Ovary (tissue), 9 donors: ENCODE data around the gene CCN2. TPM values are rescaled to one million over a fixed set of nuclear protein-coding genes. Genes with fewer than 3 reads are reported as not detected.

Source experiments
- DNase-seq, 5 donors: peaks; one replicate each; pipeline ENCODE4 v3.0.0-alpha.2; 2019 to 2020
- H3K27ac ChIP-seq, 2 donors: fragments of 200-600 bp; one replicate each; pipeline versions ENCODE4 v1.5.1 to v1.8.0; 2019 to 2022
- H3K27me3 ChIP-seq: fragments of 200-600 bp; one replicate; pipeline ENCODE4 v1.8.0; 2022
- H3K36me3 ChIP-seq: fragments of 200-600 bp; sonication (generic); one replicate; pipeline ENCODE4 v1.5.1; 2019
- H3K4me1 ChIP-seq: one replicate; pipeline ENCODE4 v1.8.1; 2013; ENCODE audit warnings: mild to moderate bottlenecking, moderate library complexity; ENCODE audit not compliant: insufficient read depth
- H3K4me3 ChIP-seq: fragments of 200-600 bp; sonication (generic); one replicate; pipeline ENCODE4 v1.5.1; 2017
- H3K9me3 ChIP-seq, 2 donors: fragments of 200-600 bp in 1 of 2; sonication (generic) in 1 of 2; one replicate each; pipeline versions ENCODE4 v1.5.1 to v1.8.1; 2013 to 2019; ENCODE audit warnings: mild to moderate bottlenecking in 1 of 2, moderate library complexity in 1 of 2
- CTCF ChIP-seq, 3 donors: fragments of 450-650 bp in 2 of 3; fragments of 200-600 bp in 1 of 3; IDR thresholded peaks; one replicate each; pipeline versions ENCODE4 v1.5.1 to v1.8.0; 2016 to 2022; ENCODE audit warnings: antibody characterized with exemption in 3 of 3, mild to moderate bottlenecking in 1 of 3
- EP300 ChIP-seq: sonication (generic); formaldehyde crosslinking; IDR thresholded peaks from one replicate; pipeline ENCODE4 v1.6.1; 2017; ENCODE audit warnings: antibody characterized with exemption
- POLR2A ChIP-seq: fragments of 450-650 bp; IDR thresholded peaks from one replicate; pipeline ENCODE4 v1.6.1; 2017; ENCODE audit warnings: antibody characterized with exemption, mild to moderate bottlenecking, moderate library complexity
- WGBS, 3 donors: extraction: QIAGEN DNeasy Blood & Tissue Kit in 1 of 3; methylation state at CpG; one replicate each; pipeline versions ENCODE4 v1.1.5 to v1.1.7; 2013 to 2017; 5-methylcytosine and 5-hydroxymethylcytosine counted together
- intact Hi-C, 4 donors: fragments of 100-400 bp; cut with DNase I; formaldehyde crosslinking; loops; one replicate each; pipeline versions ENCODE4 v1.11.0 to v1.15.1; 2022 to 2023
- polyA plus RNA-seq, 2 donors: library from polyadenylated mRNA; stranded (reverse); fragments of 200-250 nt in 1 of 2; fragments of 350-450 nt in 1 of 2; fragmentation: Illumina TruSeq in 1 of 2; extraction: RNeasy Lipid Tissue Mini Kit (QIAGEN cat#74804) in 1 of 2; gene quantifications; one replicate each; pipeline ENCODE4 v1.2.3, GENCODE V29; 2013 to 2014
- total RNA-seq, 7 donors: library from RNA; depleted of rRNA in 2 of 7; stranded (reverse); fragments of >200 nt in 2 of 7; fragmentation: NEBNext Ultra II Directional in 3 of 7; extraction: Animal tissue kit (Norgen Biotek cat#: 25700) in 3 of 7; gene quantifications; one replicate each; pipeline versions ENCODE4 v1.1.0 to v1.2.4, GENCODE V29; 2016 to 2023
- donor health status: DM: no; HTN: no; CAD: no; lungs with moderate emphysema.
- donor health status: DM: no; HTN: no; CAD: no.
- donor health status: Bipolar disorder and iron deficiency.
- donor health status: DM: yes; HTN: yes; CAD: no.
- donor health status: DM: no; HTN: no; CAD: no.
- donor health status: DM: yes; HTN: yes; CAD: no.

Gene CCN2
- total and polyA plus RNA-seq, 9 donors: 18.3 to 191 (median 65.9) TPM

- no peaks in the 10 kb centered on the region for H3K9me3 ChIP-seq
- no peaks in the 10 kb centered on the region for H3K27me3 ChIP-seq
- no peak for DNase-seq
- intact Hi-C loops: no loop called here
- WGBS, 3 donors: 89 to 100% (median 90%) methylated on average over 1 of the region's 1 CpG
- TF ChIP-seq POLR2A (no peak), CTCF (IDR thresholded peaks at IDR 0.05) (no peak), EP300 (no peak)
- H3K4me1 ChIP-seq: peaks cover 3% of the 10 kb centered on the region
- H3K27ac ChIP-seq: no peak overlapping the region
- H3K36me3 ChIP-seq: no peaks in the 10 kb centered on the region
- no peak overlapping the region for H3K4me3 ChIP-seq
Measured at GRCh38 chr6:131955876-131956275, 4.7 kb upstream of the CCN2 start.

GRCh38 chr6:131955192-131955591, 4.0 kb upstream of the CCN2 start:
- intact Hi-C loops: no loop called here
- H3K4me3 ChIP-seq: no peak overlapping the region
- H3K27ac ChIP-seq: peak overlapping the region in 1 of 2 donors; percentile 17
- no peaks in the 10 kb centered on the region for H3K9me3 ChIP-seq
- no peak for TF ChIP-seq CTCF (IDR thresholded peaks at IDR 0.05)
- no peak for TF ChIP-seq EP300
- no peak for TF ChIP-seq POLR2A
- DNase-seq: no peak
- 5 to 26% (median 11%) methylated on average over 6 of the region's 6 CpGs for WGBS, 3 donors
- H3K36me3 ChIP-seq: no peaks in the 10 kb centered on the region
- no peaks in the 10 kb centered on the region for H3K27me3 ChIP-seq
- H3K4me1 ChIP-seq: peaks cover 3% of the 10 kb centered on the region

GRCh38 chr6:131954775-131955107, 3.6 kb upstream of the CCN2 start:
- H3K27me3 ChIP-seq: no peaks in the 10 kb centered on the region
- no peak for TF ChIP-seq CTCF (IDR thresholded peaks at IDR 0.05)
- TF ChIP-seq POLR2A: no peak
- TF ChIP-seq EP300: no peak
- peak overlapping the region; percentile 21 for H3K4me3 ChIP-seq
- WGBS, 3 donors: 6 to 12% (median 7%) methylated on average over 7 of the region's 7 CpGs
- intact Hi-C loops: no loop called here
- H3K9me3 ChIP-seq: no peaks in the 10 kb centered on the region
- peaks cover 3% of the 10 kb centered on the region for H3K4me1 ChIP-seq
- peak; percentile 21 to 45 (median 36) for DNase-seq
- no peaks in the 10 kb centered on the region for H3K36me3 ChIP-seq
- peak overlapping the region in 1 of 2 donors; percentile 17 for H3K27ac ChIP-seq

- intact Hi-C loops: no loop called here
Measured at GRCh38 chr6:131954059-131954774, 3.0 kb upstream of the CCN2 start.

More at GRCh38 chr6:131954059-131954774, 3.0 kb upstream of the CCN2 start:
- Histone ChIP-seq H3K4me3 (peak overlapping the region; percentile 21), H3K9me3 (no peaks in the 10 kb centered on the region), H3K36me3 (no peaks in the 10 kb centered on the region), H3K27me3 (no peaks in the 10 kb centered on the region), H3K27ac (peak overlapping the region in 1 of 2 donors; percentile 17), H3K4me1 (peaks cover 4% of the 10 kb centered on the region)
- WGBS, 3 donors: 9 to 18% (median 13%) methylated on average over 3 of the region's 3 CpGs
- no peak for DNase-seq
- TF ChIP-seq POLR2A: no peak
- TF ChIP-seq EP300: no peak
- TF ChIP-seq CTCF (IDR thresholded peaks at IDR 0.05): no peak
